Ramos (cell line): ENCODE measurements around the gene SIPA1.
"Not testable (repeated sequence)": the region's sequence is repeated elsewhere in the genome, so short reads cannot be mapped to it uniquely, and the experiment has no call there.

Experiments used
- in situ Hi-C: fragments of 300-500 bp; cut with MboI; formaldehyde crosslinking; loops from one replicate; pipeline ENCODE4 v1.14.3; 2022; ENCODE audit warnings: low sequenced_read_pairs; ENCODE audit not compliant: unreplicated experiment

SIPA1 gene

DNA sequence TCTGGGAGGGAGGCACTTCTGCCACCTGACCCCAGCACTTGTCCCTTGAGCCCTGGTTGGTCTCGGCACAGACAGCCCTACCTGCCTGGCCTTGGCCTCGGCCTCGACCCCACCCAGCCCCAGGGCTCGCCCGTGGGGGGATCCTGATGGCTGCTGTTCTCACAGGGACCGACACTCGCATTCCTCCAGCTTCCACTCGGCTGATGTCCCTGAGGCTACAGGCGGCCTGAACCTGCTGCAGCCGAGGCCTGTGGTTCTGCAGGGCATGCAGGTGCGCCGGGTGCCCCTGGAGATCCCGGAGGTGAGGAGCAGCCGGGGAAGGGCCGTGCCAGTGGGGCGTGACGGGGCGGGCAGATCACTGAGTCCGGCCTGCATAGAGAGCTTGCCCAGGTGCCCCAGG, 17.2 kb upstream of the SIPA1 start:
- in situ Hi-C loops = no loop called here

DNA sequence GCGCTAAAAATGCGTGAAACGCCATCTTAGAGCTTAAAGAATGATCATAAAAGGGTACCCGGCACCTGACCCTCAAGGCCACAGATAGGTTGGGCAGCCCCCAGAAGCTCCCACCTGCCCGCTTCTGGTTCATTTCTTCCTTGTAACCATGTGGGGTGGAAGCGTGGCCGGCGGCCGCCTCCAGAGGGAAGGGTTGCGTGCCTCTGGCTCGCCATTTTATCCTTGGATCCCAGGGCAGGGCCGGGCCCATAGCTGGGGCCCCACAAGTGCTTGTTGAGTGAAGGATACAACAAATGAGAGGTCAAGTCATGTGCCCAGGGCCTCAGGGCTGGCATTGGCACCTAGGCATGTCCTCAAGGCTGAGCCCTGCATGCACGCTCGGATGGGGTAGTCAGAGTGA, 16.4 kb upstream of the SIPA1 start:
- in situ Hi-C loops = no loop called here

DNA sequence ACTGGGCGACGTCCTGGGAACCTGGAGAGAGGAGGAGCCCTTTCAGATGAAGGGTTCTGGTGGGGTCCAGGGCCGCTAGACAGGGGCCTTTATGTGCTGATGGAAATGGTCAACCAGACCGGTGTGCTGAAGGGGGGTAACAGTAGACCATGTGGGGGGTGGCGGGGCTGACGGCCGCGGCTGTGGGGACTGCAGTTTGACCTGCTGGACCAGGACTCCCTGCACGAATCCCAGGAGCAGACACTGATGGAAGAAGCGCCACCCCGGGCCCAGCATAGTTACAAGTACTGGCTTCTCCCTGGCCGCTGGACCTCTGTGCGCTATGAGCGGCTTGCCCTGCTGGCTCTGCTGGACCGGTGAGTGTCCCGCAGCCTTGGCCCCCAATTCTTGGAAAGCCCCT, 15.9 kb upstream of the SIPA1 start:
- in situ Hi-C loops = no loop called here

DNA sequence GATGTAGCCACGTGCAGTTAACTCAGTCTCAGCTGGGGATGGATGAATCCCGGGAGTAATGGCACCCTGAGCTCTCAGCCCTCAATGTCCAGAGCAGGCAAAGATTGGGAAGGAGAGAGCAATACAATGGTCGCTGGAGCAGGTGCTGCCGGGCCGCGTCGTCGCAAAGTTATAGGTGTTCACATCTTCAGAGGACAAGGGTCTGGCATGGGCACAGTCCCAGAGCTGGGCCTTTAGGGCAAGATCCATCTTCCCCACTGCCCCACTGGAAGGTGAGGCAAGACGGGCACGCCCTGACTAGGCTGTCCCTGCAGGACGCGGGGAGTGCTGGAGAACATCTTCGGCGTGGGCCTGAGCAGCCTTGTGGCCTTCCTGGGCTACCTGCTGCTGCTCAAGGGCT, 14.7 kb upstream of the SIPA1 start:
- in situ Hi-C loops = no loop called here

DNA sequence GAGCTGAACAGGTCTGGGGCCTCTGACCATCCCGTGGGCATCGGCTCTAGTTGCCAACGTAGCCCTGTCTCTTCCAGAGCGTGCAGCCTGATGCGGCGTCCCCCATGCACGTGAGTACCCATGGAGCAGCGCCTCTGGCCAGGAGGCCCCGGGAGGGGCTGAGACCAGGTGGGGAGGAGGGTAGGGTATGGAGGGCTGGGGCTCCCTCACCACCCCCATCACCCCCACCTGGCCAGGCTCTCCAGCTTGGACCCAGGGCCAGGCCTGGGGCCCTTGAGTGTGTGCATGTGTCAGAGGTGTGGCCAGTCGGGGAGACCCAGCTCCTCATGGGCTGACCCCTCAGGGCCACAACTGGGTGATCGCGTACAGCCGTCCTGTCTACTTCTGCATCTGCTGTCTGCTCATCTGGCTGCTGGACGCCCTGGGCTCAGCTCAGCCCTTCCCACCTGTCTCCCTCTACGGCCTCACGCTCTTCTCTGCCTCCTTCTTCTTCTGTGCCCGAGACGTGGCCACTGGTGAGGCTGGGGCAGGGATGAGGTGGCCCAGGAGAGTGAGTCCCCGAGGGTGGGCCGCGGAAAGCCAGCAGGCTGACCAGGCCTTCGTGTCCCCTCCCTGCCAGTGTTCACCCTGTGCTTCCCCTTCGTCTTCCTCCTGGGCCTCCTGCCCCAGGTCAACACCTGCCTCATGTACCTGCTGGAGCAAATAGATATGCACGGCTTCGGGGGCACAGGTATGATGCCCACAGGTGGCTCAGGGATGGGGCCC, 13.9 kb upstream of the SIPA1 start:
- in situ Hi-C loops = no loop called here

DNA sequence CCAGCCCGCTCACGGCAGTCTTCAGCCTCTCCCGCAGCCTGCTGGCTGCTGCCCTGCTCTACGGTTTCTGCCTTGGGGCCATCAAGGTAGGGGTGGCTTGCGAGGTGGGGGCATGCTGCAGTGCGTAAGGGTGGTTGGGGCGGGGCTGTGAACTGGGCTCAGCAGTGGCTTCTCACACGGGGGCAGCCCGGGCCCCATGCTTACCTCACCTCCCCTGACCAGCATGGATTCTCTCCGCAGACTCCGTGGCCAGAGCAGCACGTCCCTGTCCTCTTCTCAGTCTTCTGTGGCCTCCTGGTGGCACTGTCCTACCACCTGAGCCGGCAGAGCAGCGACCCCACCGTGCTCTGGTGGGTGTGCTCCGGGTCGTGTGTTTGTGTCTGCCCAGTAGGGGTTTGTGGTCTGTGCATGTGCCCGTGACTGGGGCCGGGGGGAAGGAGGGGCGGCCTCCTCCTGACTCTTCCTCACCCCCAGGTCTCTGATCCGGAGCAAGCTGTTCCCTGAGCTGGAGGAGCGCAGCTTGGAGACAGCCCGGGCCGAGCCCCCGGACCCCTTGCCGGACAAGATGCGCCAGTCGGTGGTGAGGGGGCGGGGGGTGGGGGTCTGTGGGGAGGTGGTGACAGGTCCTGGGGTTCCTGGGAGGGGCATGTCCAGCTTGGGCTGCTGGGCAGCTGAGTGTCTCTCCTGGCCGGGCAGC, 12.8 kb upstream of the SIPA1 start:
- in situ Hi-C loops = no loop called here

DNA sequence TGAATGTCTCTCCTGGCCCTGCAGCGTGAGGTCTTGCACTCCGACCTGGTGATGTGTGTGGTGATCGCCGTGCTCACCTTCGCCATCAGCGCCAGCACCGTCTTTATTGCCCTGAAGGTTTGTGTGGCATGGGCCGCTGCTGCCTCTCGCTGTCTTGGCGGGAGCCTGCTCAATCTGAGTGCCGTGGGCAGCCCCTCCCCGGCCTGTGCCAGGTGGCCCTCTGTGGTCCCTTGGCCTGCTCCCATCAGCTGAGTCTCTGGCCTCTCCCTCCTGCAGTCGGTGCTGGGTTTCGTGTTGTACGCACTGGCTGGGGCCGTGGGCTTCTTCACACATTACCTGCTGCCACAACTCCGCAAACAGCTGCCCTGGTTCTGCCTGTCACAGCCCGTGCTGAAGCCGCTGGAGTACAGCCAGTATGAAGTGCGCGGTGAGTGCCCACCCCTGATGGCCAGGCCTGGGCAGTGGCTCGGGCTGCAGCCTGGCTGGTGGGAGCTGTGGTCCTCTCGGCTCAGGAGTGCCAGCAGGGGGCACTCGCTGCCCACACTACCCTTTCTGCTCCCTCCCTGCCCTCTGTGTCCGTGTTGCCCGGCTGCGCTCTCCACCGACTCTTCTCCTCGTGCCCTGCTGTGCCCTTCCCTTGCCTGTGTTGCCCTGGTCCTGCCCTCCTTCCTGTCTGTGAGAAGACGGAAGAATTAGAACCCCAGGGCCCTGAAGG, 12.1 kb upstream of the SIPA1 start:
- in situ Hi-C loops = no loop called here

DNA sequence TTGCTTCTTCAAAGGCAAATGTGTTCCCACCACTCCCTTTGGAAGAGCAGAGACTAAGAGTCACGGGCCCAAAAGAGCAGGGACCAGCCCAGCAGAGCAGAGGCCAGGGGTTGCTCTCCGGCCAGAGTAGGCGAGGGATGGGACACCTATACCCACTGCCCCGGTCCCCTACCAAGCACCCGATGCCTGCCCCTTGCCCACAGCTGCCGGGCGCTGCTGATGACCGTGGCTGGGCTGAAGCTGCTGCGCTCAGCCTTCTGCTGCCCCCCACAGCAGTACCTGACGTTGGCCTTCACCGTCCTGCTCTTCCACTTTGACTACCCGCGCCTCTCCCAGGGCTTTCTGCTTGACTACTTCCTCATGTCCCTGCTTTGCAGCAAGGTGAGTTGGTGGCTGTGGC, 10.7 kb upstream of the SIPA1 start:
- in situ Hi-C loops = no loop called here

DNA sequence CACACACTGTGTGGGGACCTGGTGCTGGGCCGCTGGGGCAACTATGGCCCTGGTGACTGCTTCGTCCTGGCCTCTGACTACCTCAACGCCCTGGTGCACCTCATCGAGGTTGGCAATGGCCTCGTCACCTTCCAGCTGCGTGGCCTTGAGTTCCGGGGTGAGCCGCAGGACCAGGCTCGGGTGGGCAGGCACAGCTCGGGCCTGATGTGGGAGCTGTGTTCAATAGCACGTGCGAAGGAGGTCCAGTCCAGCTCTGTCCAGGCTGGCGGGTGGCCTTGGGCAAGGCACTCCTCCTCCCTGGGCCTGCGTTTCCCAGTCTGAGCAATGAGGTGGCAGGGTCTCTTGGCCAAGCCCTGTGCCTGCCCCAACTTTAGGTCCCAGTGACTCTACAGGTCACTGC, 8.3 kb upstream of the SIPA1 start:
- in situ Hi-C loops = no loop called here

DNA sequence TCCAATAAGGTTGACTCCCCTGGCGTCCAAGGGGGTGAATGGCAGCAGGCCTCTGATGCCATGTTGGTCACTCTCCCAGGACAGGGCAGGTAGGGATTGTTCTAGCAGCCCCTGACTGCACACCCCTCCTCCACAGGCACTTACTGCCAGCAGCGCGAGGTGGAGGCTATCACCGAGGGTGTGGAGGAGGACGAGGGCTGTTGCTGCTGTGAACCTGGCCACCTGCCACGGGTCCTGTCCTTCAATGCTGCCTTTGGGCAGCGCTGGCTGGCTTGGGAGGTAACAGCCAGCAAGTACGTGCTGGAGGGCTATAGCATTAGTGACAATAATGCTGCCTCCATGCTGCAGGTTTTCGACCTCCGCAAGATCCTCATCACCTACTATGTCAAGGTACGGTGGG, 7.7 kb upstream of the SIPA1 start:
- in situ Hi-C loops = no loop called here

DNA sequence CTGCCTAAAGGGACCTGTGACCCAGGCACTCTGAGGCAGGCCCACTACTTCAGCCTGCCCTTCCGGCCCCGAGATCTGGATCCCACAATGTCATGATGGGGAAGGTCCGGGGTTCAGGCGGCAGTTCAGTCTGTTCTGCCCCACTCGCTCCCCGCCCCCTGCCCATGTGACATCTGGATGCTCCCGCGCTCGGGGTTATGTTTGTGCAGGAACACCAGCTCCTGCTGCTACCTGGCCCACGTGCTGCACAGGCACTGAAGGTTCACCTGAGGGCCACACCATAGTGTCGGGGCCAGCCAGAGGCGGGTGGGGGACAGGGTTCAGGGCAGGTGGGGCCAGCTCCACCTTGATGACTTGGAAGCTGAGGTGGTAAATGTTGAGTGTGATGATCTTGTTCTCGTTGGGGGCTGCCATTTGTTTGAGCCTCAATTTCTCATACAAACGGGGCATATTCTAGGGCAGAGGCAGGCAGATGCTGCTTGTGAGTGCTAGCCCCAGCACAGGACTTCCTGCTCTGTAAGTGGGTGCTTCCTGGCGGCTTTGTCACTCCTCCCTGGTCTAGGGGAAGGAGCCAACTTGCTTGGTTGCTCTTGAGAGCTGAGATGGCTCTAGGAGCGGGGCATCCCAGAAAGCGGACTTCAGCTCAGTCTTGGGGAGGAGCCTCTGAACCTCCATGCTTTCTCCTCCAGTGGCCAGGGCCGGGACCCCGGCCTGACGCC, 4.4 kb upstream of the SIPA1 start:
- in situ Hi-C loops = no loop called here

DNA sequence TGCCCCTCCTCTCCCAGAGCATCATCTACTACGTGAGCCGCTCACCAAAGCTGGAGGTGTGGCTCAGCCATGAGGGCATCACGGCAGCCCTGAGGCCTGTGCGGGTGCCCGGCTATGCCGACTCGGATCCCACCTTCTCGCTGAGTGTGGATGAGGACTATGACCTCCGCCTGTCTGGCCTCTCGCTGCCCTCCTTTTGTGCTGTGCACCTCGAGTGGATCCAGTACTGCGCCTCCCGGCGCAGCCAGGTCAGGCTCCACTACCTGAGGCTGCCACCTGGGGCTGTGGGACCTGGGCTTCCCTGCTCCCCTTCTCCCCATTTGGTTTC, 3.8 kb upstream of the SIPA1 start:
- in situ Hi-C loops = no loop called here

DNA sequence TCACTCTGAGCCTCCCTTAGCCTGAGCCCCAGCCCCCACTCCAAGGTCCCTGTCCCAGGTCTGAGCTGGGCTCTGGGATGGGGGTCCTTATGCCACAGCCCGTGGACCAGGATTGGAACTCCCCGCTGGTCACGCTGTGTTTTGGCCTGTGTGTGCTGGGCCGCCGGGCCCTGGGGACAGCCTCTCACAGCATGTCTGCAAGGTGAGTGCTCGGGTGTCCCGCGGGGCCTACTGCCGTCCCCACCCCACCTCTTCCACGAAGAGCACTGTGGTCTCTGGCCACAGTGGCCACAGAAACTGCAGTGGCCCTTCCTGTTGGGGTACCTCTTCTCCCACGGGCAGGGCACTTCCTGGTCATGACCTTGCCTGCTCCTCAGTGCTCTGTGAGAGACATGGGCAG, 3.5 kb upstream of the SIPA1 start:
- in situ Hi-C loops = no loop called here

DNA sequence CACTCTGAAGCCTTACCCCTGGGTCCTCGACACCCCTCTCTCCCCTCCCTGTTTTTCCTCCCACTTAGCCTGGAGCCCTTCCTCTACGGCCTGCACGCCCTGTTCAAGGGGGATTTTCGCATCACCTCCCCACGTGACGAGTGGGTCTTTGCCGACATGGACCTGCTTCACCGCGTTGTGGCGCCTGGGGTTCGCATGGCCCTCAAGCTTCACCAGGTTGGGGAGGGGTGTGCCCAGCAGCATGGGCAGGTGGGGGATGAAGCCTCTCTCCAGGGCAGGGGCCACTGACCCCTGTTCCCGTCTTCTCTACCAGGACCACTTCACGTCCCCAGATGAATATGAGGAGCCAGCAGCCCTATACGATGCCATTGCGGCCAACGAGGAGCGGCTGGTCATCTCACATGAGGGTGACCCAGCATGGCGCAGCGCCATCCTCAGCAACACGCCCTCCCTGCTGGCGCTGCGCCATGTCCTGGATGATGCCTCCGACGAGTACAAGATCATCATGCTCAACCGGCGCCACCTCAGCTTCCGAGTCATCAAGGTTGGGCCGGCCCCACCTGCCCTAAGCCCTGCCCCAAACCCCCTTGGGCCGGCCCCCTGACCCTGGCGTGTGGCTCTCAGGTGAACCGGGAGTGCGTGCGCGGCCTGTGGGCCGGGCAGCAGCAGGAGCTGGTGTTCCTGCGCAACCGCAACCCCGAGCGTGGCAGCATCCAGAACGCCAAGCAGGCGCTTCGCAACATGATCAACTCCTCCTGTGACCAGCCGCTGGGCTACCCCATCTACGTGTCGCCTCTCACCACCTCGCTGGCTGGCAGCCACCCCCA, 2.8 kb upstream of the SIPA1 start:
- in situ Hi-C loops = no loop called here

DNA sequence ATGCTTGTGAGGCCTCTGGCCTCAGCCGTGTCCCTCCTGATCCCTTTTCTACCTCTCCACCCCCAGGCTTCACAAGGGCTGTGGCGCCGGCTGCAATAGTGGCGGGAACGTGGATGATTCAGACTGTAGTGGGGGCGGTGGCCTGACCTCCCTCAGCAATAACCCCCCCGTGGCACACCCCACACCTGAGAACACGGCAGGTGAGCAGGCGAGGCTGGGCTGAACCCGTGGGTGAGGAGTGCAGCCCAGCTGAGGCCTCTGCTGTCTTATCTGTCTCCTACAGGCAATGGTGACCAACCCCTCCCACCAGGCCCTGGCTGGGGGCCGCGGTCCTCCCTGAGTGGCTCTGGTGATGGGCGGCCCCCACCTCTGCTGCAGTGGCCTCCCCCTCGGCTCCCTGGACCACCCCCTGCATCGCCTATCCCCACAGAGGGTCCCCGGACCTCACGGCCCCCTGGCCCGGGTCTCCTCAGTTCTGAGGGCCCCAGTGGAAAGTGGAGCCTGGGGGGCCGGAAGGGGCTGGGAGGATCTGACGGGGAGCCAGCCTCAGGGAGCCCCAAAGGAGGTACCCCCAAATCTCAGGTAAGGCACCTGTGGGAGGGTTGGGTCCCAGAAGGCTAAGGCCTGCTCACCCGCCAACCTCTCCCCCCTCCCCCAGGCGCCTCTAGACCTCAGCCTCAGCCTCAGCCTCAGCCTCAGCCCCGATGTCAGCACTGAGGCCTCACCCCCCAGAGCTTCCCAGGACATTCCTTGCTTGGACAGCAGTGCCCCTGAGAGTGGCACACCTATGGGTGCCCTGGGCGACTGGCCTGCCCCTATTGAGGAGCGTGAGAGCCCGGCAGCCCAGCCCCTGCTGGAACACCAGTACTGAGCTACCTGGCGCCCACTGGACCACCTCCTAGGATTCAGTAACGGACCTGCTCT, 1.5 kb upstream of the SIPA1 start:
- in situ Hi-C loops = no loop called here

DNA sequence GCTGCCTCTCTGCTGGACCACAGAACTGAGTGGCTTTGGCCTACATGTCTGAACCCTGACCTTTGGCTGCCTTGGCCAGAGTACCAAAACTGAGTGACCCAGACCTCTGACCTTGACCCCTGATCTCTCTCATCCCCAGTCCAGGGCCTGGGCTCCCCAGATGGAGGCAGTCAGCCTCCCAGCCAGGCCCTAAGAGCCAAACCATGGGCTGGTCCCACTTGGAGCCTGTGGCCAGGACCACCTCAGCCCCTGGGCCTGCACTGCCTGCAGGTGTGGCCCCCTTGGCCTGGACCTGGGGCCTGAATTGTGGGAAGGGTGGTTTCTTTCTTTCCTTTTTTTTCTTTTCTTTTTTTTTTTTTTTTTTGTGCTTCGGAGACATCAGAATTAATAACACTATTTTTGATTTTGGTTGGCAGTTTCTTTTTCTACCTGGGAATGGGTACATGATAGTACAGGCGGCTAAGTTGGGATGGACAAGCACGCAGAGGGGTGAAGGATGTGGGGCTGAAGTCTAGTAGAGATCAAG, 806 bp upstream of the SIPA1 start:
- in situ Hi-C loops = no loop called here

DNA sequence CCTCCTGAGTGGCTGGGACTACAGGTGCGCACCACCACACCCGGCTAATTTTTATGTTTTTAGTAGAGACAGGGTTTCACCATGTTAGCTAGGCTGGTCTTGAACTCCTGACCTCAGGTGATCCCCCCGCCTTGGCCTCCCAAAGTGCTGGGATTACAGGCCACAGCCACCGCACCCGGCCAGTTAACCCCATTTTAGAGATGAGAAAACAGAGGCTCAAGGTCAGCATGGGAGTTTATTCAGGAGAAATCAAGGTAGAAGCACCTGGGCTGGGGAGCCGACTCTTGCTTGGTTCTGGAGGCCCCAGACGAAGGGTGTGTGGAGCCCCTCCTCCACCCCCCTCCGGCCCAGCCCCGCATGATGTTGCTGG, 1.3 kb downstream of the SIPA1 start:
- in situ Hi-C loops = not testable (repeated sequence)

DNA sequence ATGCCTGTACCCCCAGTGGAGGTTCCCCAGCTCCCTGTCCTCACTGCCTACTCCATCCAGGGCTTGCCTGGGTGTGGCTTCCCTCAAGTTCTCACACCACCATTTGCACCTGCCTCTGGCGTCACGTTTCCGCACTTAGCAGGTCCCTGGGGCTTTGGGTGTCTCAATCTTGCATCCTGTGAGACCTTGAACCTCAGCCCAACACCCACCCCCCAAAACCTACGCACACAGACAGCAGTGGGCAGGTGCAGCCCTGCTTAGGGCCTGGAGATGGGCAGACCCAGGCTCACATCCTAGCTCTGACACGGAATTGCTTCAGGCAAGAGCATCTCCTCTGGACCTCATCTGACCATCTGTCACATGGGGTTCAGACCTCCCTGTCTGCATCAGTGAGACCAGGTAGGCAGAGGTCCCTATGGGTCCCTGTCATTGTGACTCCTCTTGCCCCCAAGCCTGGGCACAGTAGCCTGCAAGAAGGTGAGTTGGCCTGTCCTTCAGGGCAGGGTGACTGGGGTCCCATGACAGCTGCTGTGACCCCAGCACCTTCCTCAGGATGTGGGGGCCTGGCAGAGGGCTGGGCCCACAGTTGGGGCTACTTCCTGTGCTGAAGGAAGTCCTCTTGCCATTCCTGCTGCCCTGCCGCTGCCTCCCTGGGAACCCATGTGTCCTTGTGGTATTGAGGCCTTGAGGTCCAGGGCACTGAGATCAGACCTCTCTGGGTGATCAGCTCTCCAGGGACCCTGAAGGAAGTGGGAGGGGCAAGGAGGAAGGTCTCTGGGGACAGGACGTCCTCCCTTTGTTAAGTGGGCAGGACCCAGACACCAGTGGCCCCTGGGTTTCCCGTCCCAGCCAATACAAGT, 2.0 kb downstream of the SIPA1 start:
- in situ Hi-C loops = no loop called here
